GM12865 (cell line): Measurements from ENCODE around the gene HNRNPA2B1.
A peak's percentile ranks its signal among the peaks of the same experiment; 100 is the strongest.

Source experiments
- DNase-seq: peaks from one replicate; pipeline ENCODE4 v3.0.0; 2010; ENCODE audit warnings: low read depth
- H3K4me3 ChIP-seq: 2 replicates; pipeline ENCODE4 v1.5.1; 2011; ENCODE audit warnings: mild to moderate bottlenecking, low read depth, low read length, control low read depth
- TF ChIP-seq, protein P1 (sequence below): IDR thresholded peaks from 2 replicates; pipeline ENCODE4 v1.5.1; 2011; ENCODE audit warnings: low read length, control low read depth, low read depth, inconsistent platforms; ENCODE audit not compliant: insufficient read depth; ENCODE audit errors: missing control alignments

HNRNPA2B1 gene

DNA sequence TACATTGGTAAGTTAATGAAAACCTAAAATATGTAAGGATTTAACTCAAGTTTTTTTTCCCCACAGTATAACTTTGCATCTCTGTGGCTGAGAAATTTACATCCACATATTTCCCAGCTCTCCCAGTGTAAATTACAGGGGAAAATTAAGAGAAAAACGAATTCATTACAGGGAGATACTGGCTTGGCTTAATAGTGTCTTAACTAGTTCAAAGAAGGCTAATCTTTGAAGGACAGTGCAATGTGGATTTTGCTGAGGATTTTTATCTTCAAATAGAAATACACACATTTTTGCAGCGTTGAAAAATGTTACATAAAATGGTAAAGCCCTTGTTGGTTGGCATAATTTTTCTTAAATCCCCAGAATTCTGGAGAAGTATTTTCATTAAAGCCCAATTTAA, 2.5 kb upstream of the HNRNPA2B1 start:
- TF ChIP-seq, protein P1, sequence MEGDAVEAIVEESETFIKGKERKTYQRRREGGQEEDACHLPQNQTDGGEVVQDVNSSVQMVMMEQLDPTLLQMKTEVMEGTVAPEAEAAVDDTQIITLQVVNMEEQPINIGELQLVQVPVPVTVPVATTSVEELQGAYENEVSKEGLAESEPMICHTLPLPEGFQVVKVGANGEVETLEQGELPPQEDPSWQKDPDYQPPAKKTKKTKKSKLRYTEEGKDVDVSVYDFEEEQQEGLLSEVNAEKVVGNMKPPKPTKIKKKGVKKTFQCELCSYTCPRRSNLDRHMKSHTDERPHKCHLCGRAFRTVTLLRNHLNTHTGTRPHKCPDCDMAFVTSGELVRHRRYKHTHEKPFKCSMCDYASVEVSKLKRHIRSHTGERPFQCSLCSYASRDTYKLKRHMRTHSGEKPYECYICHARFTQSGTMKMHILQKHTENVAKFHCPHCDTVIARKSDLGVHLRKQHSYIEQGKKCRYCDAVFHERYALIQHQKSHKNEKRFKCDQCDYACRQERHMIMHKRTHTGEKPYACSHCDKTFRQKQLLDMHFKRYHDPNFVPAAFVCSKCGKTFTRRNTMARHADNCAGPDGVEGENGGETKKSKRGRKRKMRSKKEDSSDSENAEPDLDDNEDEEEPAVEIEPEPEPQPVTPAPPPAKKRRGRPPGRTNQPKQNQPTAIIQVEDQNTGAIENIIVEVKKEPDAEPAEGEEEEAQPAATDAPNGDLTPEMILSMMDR = no peak
- H3K4me3 ChIP-seq = peak overlapping the region; percentile 93
- DNase-seq = no peak

DNA sequence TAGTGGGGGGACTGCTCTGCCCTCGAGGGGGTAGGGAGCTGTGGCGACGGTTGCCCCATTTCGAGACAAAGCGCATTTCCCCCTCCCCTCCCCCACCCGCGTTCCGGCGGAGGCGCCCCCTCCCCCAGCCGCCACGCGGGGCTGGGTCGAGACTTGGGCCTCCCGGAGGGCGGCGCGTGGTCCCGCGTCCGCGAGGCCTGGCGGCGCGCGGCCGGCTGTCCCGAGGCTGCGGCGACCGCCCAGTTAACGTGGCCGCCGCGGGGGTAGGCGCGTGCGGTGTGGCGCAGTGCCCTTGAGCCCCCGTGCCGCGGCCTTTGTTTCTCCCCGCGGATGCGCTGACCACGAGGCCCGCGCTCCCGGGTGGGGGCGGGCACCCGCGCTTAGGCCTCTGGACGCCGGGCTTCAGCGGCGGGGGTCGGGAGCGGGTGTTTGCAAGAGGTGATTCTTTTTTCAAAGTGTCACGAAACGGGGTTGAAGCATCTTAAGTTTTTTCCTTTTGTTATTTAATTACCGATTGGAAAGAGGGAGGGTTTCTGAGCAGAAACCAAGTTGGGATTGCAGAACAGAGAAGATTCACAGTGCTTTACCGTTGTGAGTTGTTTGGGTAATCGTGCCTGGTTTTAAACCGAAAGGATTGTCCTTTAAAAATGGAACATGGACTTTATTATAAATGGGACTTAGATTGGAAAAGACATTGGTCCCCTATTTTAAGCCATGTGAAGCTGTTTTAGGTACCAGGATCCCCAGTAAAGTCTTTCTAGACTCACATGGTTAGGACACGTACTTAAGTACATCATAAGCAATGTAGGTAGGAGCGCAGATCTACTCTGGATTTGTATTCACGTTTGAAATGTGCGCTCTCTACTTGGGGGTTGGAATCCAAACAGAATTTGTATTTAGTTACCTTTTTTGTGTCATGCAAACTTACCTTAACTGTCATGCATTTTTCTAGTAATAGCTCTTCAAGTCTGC, 1.8 kb upstream of the HNRNPA2B1 start:
- peak; percentile 66 for DNase-seq
- H3K4me3 ChIP-seq = peak overlapping the region; percentile 93
- TF ChIP-seq, protein P1 = no peak

DNA sequence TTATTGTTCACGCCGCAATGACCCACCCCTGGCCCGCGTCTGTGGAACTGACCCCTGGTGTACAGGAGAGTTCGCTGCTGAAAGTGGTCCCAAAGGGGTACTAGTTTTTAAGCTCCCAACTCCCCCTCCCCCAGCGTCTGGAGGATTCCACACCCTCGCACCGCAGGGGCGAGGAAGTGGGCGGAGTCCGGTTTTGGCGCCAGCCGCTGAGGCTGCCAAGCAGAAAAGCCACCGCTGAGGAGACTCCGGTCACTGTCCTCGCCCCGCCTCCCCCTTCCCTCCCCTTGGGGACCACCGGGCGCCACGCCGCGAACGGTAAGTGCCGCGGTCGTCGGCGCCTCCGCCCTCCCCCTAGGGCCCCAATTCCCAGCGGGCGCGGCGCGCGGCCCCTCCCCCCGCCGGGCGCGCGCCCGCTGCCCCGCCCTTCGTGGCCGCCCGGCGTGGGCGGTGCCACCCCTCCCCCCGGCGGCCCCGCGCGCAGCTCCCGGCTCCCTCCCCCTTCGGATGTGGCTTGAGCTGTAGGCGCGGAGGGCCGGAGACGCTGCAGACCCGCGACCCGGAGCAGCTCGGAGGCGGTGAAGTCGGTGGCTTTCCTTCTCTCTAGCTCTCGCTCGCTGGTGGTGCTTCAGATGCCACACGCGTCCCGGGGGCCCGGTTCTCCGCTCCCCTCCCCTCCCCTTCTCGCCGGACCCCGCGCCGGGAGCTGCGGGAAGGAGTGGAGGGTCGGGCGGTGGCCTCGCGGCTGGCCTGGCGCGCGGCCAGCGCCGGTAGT, 887 bp upstream of the HNRNPA2B1 start, which contains the start of gene CBX3:
CBX3 (plus strand) TSS at position 499 of the 772 bp plus-strand sequence. CDS start 1,254 bp downstream, outside the sequence.
- TF ChIP-seq, protein P1 = no peak
- peak within 1 kb of the TSS; percentile 93 for H3K4me3 ChIP-seq
- peak; percentile 96 for DNase-seq

DNA sequence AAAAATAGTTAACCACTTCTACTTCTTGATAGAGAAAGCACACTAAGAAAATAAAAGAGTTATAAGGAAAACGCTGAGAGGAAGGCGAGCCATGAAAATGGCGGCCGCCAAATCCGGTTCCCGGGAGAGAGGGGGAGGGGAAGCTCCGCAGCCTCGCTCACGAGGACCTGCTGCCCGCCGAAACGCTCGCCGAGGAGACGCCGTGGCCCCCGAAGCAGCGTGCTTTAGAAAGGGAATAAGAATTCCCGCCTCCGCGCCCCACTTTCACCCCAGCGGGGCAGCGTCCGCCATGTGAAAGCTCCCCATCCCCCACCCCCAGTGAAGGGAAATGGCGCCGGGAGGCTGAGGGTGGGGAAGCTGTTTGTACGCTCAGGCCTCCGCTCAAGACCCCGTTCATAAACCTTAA, 505 bp downstream of the HNRNPA2B1 start:
- peak overlapping the region; percentile 80 for H3K4me3 ChIP-seq
- TF ChIP-seq, protein P1 = no peak
- peak; percentile 79 for DNase-seq

DNA sequence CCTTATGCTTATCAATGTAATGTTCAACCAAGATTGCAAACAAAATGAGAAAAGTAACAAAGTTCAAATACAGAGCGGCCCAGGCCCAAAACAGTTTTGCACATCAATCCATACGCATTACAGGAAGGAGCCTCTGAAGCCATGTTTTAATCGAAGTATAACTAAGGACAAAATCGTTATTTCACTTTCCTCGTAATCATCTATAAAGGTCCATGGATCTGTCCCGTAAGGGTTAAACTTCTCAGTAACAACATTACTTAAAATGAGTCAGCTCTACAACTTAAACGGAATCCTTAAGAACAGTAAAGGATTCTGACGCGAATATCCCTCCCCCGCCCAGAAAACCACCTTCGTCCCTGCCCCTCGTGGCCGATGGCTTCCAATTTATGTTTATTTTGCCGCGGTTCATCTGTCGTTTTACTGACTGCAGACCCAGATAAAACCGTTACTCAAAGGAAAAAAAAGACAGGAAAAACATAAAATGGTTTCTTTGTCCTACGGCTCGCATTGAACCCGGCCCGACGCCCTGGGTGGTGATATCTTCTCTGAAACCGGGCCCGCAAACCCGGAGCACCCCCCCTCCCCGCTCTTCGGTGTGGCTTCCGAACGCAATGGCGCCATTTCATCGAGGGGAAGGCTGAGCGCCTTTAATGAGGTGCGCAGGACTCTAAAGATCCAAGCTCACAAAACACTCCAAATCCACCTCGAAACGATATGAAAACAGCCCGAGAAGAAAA, 1.1 kb downstream of the HNRNPA2B1 start:
- DNase-seq = peak; percentile 72
- peak overlapping the region; percentile 80 for H3K4me3 ChIP-seq
- TF ChIP-seq, protein P1 = no peak

DNA sequence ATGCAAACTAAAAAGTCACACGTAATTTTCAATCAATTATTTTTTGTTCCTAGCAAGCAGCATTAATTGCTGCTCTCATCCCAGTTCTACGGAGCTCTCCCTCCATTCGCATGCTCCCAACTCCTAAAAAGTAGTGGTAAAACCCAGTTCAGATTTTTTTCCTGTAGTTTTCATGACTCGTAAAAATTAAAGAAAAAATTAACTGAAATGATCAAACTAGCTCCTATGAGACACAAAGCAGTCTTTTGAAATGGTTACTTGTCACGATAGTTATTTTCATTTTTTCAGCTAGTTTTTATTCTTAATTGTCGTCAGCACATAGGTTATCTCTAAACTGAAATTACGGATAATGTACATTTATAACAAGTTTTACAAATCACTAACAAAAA, 1.8 kb downstream of the HNRNPA2B1 start:
- TF ChIP-seq, protein P1 = no peak
- H3K4me3 ChIP-seq = peak overlapping the region; percentile 80
- DNase-seq = no peak
